ENCODE data around the gene CTNND2. TPM values are rescaled to one million over a fixed set of nuclear protein-coding genes. Genes with fewer than 3 reads are reported as not detected.

Gene CTNND2
- total RNA-seq, 3 donors from 2014 or later (not counting 1 experiment from before 2014, with no cell fraction given) = not detected

- H3K27me3 Mint-ChIP-seq (ENCODE audit: low read depth in 2 of 2) = peaks cover 0 to 8% of the 10 kb centered on the region in 2 donors
- ATAC-seq = no peak
- no peak overlapping the region for H3K27ac Mint-ChIP-seq
- TF ChIP-seq CTCF (IDR thresholded peaks at IDR 0.05) = no peak
- no peaks in the 10 kb centered on the region for H3K9me3 Mint-ChIP-seq
- no peak for DNase-seq
- Histone ChIP-seq H3K9me3 (ENCODE audit: control insufficient read depth, insufficient read depth, low read length) (no peaks in the 10 kb centered on the region), H3K27ac (ENCODE audit: low read length) (no peak overlapping the region), H3K4me1 (ENCODE audit: control insufficient read depth, insufficient read depth, low read length) (no peaks in the 10 kb centered on the region), H3K36me3 (ENCODE audit: control insufficient read depth, insufficient read depth, low read length) (no peaks in the 10 kb centered on the region), H3K4me3 (ENCODE audit: low read length) (no peak overlapping the region), H3K27me3 (ENCODE audit: control insufficient read depth, insufficient read depth, low read length) (no peaks in the 10 kb centered on the region)
- no peaks in the 10 kb centered on the region for H3K36me3 Mint-ChIP-seq
- 91% methylated on average over 13 of the region's 14 CpGs for WGBS (ENCODE audit: insufficient coverage)
- no peak overlapping the region for H3K4me3 Mint-ChIP-seq
- intact Hi-C loops (cut with micrococcal nuclease) = no loop called here
- H3K4me1 Mint-ChIP-seq = no peaks in the 10 kb centered on the region
Measured at GRCh38 chr5:11148810-11149539, 755.3 kb downstream of the CTNND2 start.

GRCh38 chr5:11146171-11146570, 758.1 kb downstream of the CTNND2 start:
- H3K36me3 Mint-ChIP-seq = no peaks in the 10 kb centered on the region
- Histone ChIP-seq H3K9me3 (ENCODE audit: control insufficient read depth, insufficient read depth, low read length) (no peaks in the 10 kb centered on the region), H3K4me3 (ENCODE audit: low read length) (no peak overlapping the region), H3K36me3 (ENCODE audit: control insufficient read depth, insufficient read depth, low read length) (no peaks in the 10 kb centered on the region), H3K4me1 (ENCODE audit: control insufficient read depth, insufficient read depth, low read length) (no peaks in the 10 kb centered on the region), H3K27me3 (ENCODE audit: control insufficient read depth, insufficient read depth, low read length) (no peaks in the 10 kb centered on the region), H3K27ac (ENCODE audit: low read length) (no peak overlapping the region)
- H3K4me1 Mint-ChIP-seq = no peaks in the 10 kb centered on the region
- no peak for ATAC-seq
- no peaks in the 10 kb centered on the region for H3K9me3 Mint-ChIP-seq
- no peak overlapping the region for H3K4me3 Mint-ChIP-seq
- TF ChIP-seq CTCF (IDR thresholded peaks at IDR 0.05) = no peak
- H3K27me3 Mint-ChIP-seq (ENCODE audit: low read depth in 2 of 2) = peaks cover 0 to 15% of the 10 kb centered on the region in 2 donors
- no peak overlapping the region for H3K27ac Mint-ChIP-seq
- intact Hi-C loops (cut with micrococcal nuclease) = no loop called here
- 77% methylated on average over 4 of the region's 4 CpGs for WGBS (ENCODE audit: insufficient coverage)
- DNase-seq = no peak

- intact Hi-C loops (cut with micrococcal nuclease) = no loop called here
- H3K4me3 ChIP-seq (ENCODE audit: low read length) = no peak overlapping the region
- H3K36me3 Mint-ChIP-seq = no peaks in the 10 kb centered on the region
- H3K4me1 Mint-ChIP-seq = no peaks in the 10 kb centered on the region
- TF ChIP-seq CTCF (IDR thresholded peaks at IDR 0.05) = no peak
- H3K9me3 Mint-ChIP-seq = no peaks in the 10 kb centered on the region
- no peak overlapping the region for H3K4me3 Mint-ChIP-seq
- peaks cover 0 to 15% of the 10 kb centered on the region in 2 donors for H3K27me3 Mint-ChIP-seq (ENCODE audit: low read depth in 2 of 2)
- DNase-seq (no peak), ATAC-seq (no peak)
- no peaks in the 10 kb centered on the region for H3K27me3 ChIP-seq (ENCODE audit: control insufficient read depth, insufficient read depth, low read length)
- 57% methylated on average over 3 of the region's 3 CpGs for WGBS (ENCODE audit: insufficient coverage)
- no peaks in the 10 kb centered on the region for H3K9me3 ChIP-seq (ENCODE audit: control insufficient read depth, insufficient read depth, low read length)
- H3K4me1 ChIP-seq (ENCODE audit: control insufficient read depth, insufficient read depth, low read length) = no peaks in the 10 kb centered on the region
- no peak overlapping the region for H3K27ac ChIP-seq (ENCODE audit: low read length)
- H3K27ac Mint-ChIP-seq = no peak overlapping the region
- no peaks in the 10 kb centered on the region for H3K36me3 ChIP-seq (ENCODE audit: control insufficient read depth, insufficient read depth, low read length)
Measured at GRCh38 chr5:11143456-11144267, 760.6 kb downstream of the CTNND2 start.
